HEK293 (cell line): ENCODE data around the gene LETM1.

Experiments
- CTCF ChIA-PET: fragments of 350-600 bp; formaldehyde crosslinking; extraction: SDS; loops from one replicate; lab custom pipeline; 2021; ENCODE audit warnings: antibody characterized with exemption; lab: Yijun Ruan, JAX
- POLR2A ChIA-PET: fragments of 300-600 bp; formaldehyde crosslinking; extraction: SDS; loops from one replicate; lab custom pipeline; 2020; ENCODE audit warnings: antibody characterized with exemption, inconsistent platforms; lab: Yijun Ruan, JAX
- H3K27ac ChIP-seq: fragments of 200-500 bp; sonication (Bioruptor generic); 2 replicates; pipeline ENCODE4 v1.5.1; 2014; ENCODE audit warnings: low read depth, low read length, control low read depth, inconsistent platforms; ENCODE audit errors: extremely low read depth
- H3K36me3 ChIP-seq, 2 experiments: fragments of 200-500 bp in 1 of 2; sonication (Bioruptor generic) in 1 of 2; 1 replicate in 1 of 2; 2 replicates in 1 of 2; pipeline ENCODE4 v1.5.1; 2014 to 2017; ENCODE audit warnings: inconsistent platforms in 2 of 2, low read length in 2 of 2; ENCODE audit not compliant: control insufficient read depth in 2 of 2, insufficient read depth in 1 of 2
- H3K4me1 ChIP-seq: fragments of 200-500 bp; sonication (Bioruptor generic); 2 replicates; pipeline ENCODE4 v1.5.1; 2014; ENCODE audit warnings: mild to moderate bottlenecking, low read length, inconsistent platforms; ENCODE audit not compliant: control insufficient read depth, insufficient read depth
- H3K4me3 ChIP-seq: 2 replicates; pipeline ENCODE4 v1.5.1; 2011; ENCODE audit warnings: low read depth, mild to moderate bottlenecking, control low read depth, low read length, moderate library complexity
- H3K9me3 ChIP-seq: fragments of 200-500 bp; sonication (Bioruptor generic); 2 replicates; pipeline ENCODE4 v1.5.1; 2014; ENCODE audit warnings: low read depth, low read length, inconsistent platforms; ENCODE audit not compliant: control insufficient read depth, insufficient read depth
- INSM2 ChIP-seq: fragments of 450-650 bp; formaldehyde crosslinking; IDR thresholded peaks from 2 replicates; pipeline ENCODE4 v1.5.1; 2016; ENCODE audit warnings: missing biosample characterization, missing genetic modification characterization
- KLF7 ChIP-seq: fragments of 450-650 bp; formaldehyde crosslinking; IDR thresholded peaks from 2 replicates; pipeline ENCODE4 v1.5.1; 2016; ENCODE audit warnings: missing biosample characterization, missing genetic modification characterization, borderline replicate concordance
- ZFP3 ChIP-seq: fragments of 450-650 bp; formaldehyde crosslinking; IDR thresholded peaks from 2 replicates; pipeline ENCODE4 v1.5.1; 2016; ENCODE audit warnings: low read depth, missing biosample characterization, missing genetic modification characterization
- ZNF132 ChIP-seq: fragments of 450-650 bp; formaldehyde crosslinking; IDR thresholded peaks from 2 replicates; pipeline ENCODE4 v1.5.1; 2017; ENCODE audit warnings: missing biosample characterization, missing genetic modification characterization, borderline replicate concordance
- ZNF133 ChIP-seq: fragments of 450-650 bp; formaldehyde crosslinking; IDR thresholded peaks from 2 replicates; pipeline ENCODE4 v1.5.1; 2016; ENCODE audit warnings: missing biosample characterization, missing genetic modification characterization
- ZNF404 ChIP-seq: fragments of 450-650 bp; formaldehyde crosslinking; IDR thresholded peaks from 2 replicates; pipeline ENCODE4 v1.5.1; 2017; ENCODE audit warnings: missing biosample characterization, missing genetic modification characterization
- ZNF510 ChIP-seq: fragments of 450-650 bp; formaldehyde crosslinking; IDR thresholded peaks from 2 replicates; pipeline ENCODE4 v1.5.1; 2018; ENCODE audit warnings: mild to moderate bottlenecking, missing genetic modification characterization, missing biosample characterization; ENCODE audit not compliant: insufficient replicate concordance
- ZNF560 ChIP-seq: fragments of 450-650 bp; formaldehyde crosslinking; IDR thresholded peaks from 2 replicates; pipeline ENCODE4 v1.5.1; 2017; ENCODE audit warnings: missing biosample characterization, missing genetic modification characterization, borderline replicate concordance
- ZNF571 ChIP-seq: fragments of 450-650 bp; formaldehyde crosslinking; IDR thresholded peaks from 2 replicates; pipeline ENCODE4 v1.5.0; 2017; ENCODE audit warnings: missing biosample characterization, missing genetic modification characterization
- ZNF600 ChIP-seq: fragments of 450-650 bp; formaldehyde crosslinking; IDR thresholded peaks from 2 replicates; pipeline ENCODE4 v1.5.1; 2016; ENCODE audit warnings: missing biosample characterization, missing genetic modification characterization
- ZNF610 ChIP-seq: fragments of 450-650 bp; formaldehyde crosslinking; IDR thresholded peaks from 2 replicates; pipeline ENCODE4 v1.5.1; 2016; ENCODE audit warnings: missing biosample characterization, missing genetic modification characterization, borderline replicate concordance
- ZNF621 ChIP-seq: fragments of 450-650 bp; formaldehyde crosslinking; IDR thresholded peaks from 2 replicates; pipeline ENCODE4 v1.5.1; 2017; ENCODE audit warnings: missing biosample characterization, missing genetic modification characterization
- ZNF76 ChIP-seq: fragments of 450-650 bp; formaldehyde crosslinking; IDR thresholded peaks from 2 replicates; pipeline ENCODE4; 2016; ENCODE audit warnings: low read depth, missing biosample characterization, missing genetic modification characterization, borderline replicate concordance
- ZNF768 ChIP-seq: fragments of 450-650 bp; formaldehyde crosslinking; IDR thresholded peaks from 2 replicates; pipeline ENCODE4 v1.5.1; 2018; ENCODE audit warnings: missing biosample characterization, mild to moderate bottlenecking, missing genetic modification characterization
- ZSCAN4 ChIP-seq: fragments of 450-650 bp; formaldehyde crosslinking; IDR thresholded peaks from 2 replicates; pipeline ENCODE4 v1.5.1; 2017; ENCODE audit warnings: missing biosample characterization, missing genetic modification characterization
- TF ChIP-seq, protein P1 (sequence below): fragments of 450-650 bp; formaldehyde crosslinking; conservative IDR thresholded peaks from 2 replicates; pipeline ENCODE4 v1.5.1; 2016; ENCODE audit warnings: low read depth, missing biosample characterization, missing genetic modification characterization
- TF ChIP-seq, protein P2 (sequence below): fragments of 450-650 bp; formaldehyde crosslinking; IDR thresholded peaks from 2 replicates; pipeline ENCODE4 v1.5.1; 2016; ENCODE audit warnings: missing biosample characterization, missing genetic modification characterization
- TF ChIP-seq, protein P3 (sequence below): fragments of 450-650 bp; formaldehyde crosslinking; IDR thresholded peaks from 2 replicates; pipeline ENCODE4 v1.5.1; 2017; ENCODE audit warnings: missing biosample characterization, missing genetic modification characterization
- TF ChIP-seq, protein P4 (sequence below): fragments of 450-650 bp; formaldehyde crosslinking; IDR thresholded peaks from 2 replicates; pipeline ENCODE4 v1.5.1; 2016; ENCODE audit warnings: missing biosample characterization, missing genetic modification characterization

LETM1 gene

DNA sequence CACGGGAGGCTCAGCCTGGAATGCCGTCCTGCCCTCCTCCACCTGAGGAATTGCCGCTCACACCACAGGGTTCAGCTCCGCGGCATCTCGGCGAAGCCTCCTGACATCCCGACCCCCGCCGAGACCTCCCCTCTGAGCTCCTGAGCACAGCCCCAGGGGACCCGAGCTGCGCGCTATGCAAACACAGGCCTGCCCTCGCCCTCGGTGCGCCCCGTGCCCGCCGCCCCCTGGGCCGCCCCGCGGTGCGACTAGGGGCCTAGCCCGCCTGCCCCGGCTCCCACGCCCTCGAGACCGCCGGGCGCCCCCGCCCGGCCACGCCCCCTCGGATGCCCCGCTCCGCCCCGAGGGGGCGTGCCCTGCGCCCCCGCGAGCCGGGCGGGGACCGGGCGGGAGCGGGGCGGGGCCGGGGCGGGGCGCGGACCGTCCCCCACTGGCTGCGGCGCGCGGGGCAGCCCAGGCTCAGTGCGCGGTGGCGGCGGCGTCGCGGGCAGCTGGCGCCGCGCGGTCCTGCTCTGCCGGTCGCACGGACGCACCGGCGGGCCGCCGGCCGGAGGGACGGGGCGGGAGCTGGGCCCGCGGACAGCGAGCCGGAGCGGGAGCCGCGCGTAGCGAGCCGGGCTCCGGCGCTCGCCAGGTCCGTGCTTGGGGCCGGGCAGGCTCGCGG, 63.0 kb downstream of the LETM1 start, which contains the start of gene FGFR3 (continued):
- no peak for TF ChIP-seq ZSCAN4 (tag by site-specific recombination)
- TF ChIP-seq, protein P1, sequence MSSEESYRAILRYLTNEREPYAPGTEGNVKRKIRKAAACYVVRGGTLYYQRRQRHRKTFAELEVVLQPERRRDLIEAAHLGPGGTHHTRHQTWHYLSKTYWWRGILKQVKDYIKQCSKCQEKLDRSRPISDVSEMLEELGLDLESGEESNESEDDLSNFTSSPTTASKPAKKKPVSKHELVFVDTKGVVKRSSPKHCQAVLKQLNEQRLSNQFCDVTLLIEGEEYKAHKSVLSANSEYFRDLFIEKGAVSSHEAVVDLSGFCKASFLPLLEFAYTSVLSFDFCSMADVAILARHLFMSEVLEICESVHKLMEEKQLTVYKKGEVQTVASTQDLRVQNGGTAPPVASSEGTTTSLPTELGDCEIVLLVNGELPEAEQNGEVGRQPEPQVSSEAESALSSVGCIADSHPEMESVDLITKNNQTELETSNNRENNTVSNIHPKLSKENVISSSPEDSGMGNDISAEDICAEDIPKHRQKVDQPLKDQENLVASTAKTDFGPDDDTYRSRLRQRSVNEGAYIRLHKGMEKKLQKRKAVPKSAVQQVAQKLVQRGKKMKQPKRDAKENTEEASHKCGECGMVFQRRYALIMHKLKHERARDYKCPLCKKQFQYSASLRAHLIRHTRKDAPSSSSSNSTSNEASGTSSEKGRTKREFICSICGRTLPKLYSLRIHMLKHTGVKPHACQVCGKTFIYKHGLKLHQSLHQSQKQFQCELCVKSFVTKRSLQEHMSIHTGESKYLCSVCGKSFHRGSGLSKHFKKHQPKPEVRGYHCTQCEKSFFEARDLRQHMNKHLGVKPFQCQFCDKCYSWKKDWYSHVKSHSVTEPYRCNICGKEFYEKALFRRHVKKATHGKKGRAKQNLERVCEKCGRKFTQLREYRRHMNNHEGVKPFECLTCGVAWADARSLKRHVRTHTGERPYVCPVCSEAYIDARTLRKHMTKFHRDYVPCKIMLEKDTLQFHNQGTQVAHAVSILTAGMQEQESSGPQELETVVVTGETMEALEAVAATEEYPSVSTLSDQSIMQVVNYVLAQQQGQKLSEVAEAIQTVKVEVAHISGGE (tag by site-specific recombination), result no peak
- TF ChIP-seq, protein P2, sequence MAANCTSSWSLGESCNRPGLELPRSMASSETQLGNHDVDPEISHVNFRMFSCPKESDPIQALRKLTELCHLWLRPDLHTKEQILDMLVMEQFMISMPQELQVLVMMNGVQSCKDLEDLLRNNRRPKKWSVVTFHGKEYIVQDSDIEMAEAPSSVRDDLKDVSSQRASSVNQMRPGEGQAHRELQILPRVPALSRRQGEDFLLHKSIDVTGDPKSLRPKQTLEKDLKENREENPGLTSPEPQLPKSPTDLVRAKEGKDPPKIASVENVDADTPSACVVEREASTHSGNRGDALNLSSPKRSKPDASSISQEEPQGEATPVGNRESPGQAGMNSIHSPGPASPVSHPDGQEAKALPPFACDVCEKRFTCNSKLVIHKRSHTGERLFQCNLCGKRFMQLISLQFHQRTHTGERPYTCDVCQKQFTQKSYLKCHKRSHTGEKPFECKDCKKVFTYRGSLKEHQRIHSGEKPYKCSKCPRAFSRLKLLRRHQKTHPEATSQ (tag by site-specific recombination), result no peak
- TF ChIP-seq ZNF621, result no peak
- no peak for TF ChIP-seq ZFP3 (tag by site-specific recombination)
- no peak for TF ChIP-seq ZNF510 (tag by site-specific recombination)
- TF ChIP-seq ZNF133 (tag by site-specific recombination), result no peak
- TF ChIP-seq KLF7 (tag by site-specific recombination), result no peak
- TF ChIP-seq, protein P3, sequence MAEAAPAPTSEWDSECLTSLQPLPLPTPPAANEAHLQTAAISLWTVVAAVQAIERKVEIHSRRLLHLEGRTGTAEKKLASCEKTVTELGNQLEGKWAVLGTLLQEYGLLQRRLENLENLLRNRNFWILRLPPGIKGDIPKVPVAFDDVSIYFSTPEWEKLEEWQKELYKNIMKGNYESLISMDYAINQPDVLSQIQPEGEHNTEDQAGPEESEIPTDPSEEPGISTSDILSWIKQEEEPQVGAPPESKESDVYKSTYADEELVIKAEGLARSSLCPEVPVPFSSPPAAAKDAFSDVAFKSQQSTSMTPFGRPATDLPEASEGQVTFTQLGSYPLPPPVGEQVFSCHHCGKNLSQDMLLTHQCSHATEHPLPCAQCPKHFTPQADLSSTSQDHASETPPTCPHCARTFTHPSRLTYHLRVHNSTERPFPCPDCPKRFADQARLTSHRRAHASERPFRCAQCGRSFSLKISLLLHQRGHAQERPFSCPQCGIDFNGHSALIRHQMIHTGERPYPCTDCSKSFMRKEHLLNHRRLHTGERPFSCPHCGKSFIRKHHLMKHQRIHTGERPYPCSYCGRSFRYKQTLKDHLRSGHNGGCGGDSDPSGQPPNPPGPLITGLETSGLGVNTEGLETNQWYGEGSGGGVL (tag by site-specific recombination), result no peak
- no peak for TF ChIP-seq ZNF600 (tag by site-specific recombination)
- TF ChIP-seq, all 188 proteins: peak for 16

DNA sequence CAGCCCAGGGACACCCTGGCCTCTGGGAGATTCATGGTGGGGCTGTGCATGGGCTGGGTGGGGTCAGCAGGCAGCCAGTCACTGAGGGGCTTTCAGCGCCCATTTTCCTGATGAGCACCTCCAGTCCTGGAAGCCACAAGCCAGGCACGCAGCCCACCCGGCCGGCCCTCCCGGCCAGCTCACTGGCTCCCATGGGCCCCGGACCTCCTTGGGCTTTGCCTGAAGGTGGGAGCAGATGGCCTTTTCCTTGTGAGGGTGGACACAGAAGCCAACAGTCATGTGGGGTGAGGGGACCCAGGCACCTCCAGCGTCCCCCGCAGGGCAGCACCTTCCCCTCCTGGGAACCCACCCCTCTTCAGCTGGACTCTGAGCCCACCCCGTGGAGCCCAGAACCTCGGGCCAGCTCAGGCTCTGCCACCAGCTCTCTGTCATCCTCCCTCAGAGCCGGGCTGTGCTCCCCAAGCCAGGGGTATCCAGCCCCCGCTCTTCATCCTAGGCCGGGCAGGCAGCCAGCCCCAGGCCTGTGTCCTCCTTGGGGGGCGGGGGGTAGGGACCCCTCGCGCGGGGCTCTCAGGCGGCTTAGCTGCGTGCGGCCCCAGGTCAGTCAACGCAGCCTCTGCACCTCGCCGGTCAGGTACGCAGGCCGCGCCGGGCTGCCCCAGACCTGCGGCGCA, 63.7 kb downstream of the LETM1 start:
- POLR2A ChIA-PET, result interaction anchor here (0.5 to 4.6 kb wide), 7 partner anchors 9 to 46 kb away, joined by 3 to 25 read pairs (median 5); no protein-coding TSS in a partner anchor
- Histone ChIP-seq H3K9me3 (no peaks in the 10 kb centered on the region), H3K4me1 (no peaks in the 10 kb centered on the region), H3K36me3 (peaks cover 0 to 13% of the 10 kb centered on the region in 2 experiments; a peak in 1 of 3 replicates), H3K27ac (no peak overlapping the region), H3K4me3 (no peak overlapping the region)
- no peak for TF ChIP-seq ZNF768 (tag by site-specific recombination)
- TF ChIP-seq ZNF560, result no peak
- TF ChIP-seq, protein P4, sequence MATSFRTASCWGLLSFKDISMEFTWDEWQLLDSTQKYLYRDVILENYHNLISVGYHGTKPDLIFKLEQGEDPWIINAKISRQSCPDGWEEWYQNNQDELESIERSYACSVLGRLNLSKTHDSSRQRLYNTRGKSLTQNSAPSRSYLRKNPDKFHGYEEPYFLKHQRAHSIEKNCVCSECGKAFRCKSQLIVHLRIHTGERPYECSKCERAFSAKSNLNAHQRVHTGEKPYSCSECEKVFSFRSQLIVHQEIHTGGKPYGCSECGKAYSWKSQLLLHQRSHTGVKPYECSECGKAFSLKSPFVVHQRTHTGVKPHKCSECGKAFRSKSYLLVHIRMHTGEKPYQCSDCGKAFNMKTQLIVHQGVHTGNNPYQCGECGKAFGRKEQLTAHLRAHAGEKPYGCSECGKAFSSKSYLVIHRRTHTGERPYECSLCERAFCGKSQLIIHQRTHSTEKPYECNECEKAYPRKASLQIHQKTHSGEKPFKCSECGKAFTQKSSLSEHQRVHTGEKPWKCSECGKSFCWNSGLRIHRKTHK (tag by site-specific recombination), result no peak
- TF ChIP-seq INSM2 (tag by site-specific recombination), result no peak
- no peak for TF ChIP-seq ZNF610 (tag by site-specific recombination)
- no peak for TF ChIP-seq ZNF510 (tag by site-specific recombination)
- no peak for TF ChIP-seq ZNF404 (tag by site-specific recombination)
- no peak for TF ChIP-seq ZNF600 (tag by site-specific recombination)
- no peak for TF ChIP-seq ZNF571 (tag by site-specific recombination)
- no peak for TF ChIP-seq ZNF76
- no peak for TF ChIP-seq ZNF132 (tag by site-specific recombination)
- CTCF ChIA-PET, result interaction anchor here (0.6 kb wide), 1 partner anchor 14 kb away, joined by 3 read pairs; no protein-coding TSS in a partner anchor
